SU-DHL-6 (cell line): ENCODE results near the gene RTF1.

Source experiments
- EZH2phosphoT487 ChIP-seq: fragments of 200-600 bp; sonication (generic), shearing (Covaris generic); conservative IDR thresholded peaks from 2 replicates; pipeline ENCODE4 v1.6.1; 2018; ENCODE audit warnings: mild to moderate bottlenecking, antibody characterized with exemption, low read length, moderate library complexity, mixed read lengths
- TF ChIP-seq, protein P1 (sequence below): fragments of 200-600 bp; sonication (generic); IDR thresholded peaks from one replicate; pipeline ENCODE4 v1.5.1; 2017; ENCODE audit warnings: antibody characterized with exemption, mild to moderate bottlenecking, low read length, moderate library complexity; ENCODE audit not compliant: insufficient read depth, poor library complexity, severe bottlenecking

- TF ChIP-seq, protein P1, sequence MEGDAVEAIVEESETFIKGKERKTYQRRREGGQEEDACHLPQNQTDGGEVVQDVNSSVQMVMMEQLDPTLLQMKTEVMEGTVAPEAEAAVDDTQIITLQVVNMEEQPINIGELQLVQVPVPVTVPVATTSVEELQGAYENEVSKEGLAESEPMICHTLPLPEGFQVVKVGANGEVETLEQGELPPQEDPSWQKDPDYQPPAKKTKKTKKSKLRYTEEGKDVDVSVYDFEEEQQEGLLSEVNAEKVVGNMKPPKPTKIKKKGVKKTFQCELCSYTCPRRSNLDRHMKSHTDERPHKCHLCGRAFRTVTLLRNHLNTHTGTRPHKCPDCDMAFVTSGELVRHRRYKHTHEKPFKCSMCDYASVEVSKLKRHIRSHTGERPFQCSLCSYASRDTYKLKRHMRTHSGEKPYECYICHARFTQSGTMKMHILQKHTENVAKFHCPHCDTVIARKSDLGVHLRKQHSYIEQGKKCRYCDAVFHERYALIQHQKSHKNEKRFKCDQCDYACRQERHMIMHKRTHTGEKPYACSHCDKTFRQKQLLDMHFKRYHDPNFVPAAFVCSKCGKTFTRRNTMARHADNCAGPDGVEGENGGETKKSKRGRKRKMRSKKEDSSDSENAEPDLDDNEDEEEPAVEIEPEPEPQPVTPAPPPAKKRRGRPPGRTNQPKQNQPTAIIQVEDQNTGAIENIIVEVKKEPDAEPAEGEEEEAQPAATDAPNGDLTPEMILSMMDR, result no peak
- no peak for TF ChIP-seq EZH2phosphoT487
Measured at GRCh38 chr15:41416742-41417417, at the start of gene RTF1.
